Measurements from ENCODE around the gene SNX19.

SNX19 gene

DNA sequence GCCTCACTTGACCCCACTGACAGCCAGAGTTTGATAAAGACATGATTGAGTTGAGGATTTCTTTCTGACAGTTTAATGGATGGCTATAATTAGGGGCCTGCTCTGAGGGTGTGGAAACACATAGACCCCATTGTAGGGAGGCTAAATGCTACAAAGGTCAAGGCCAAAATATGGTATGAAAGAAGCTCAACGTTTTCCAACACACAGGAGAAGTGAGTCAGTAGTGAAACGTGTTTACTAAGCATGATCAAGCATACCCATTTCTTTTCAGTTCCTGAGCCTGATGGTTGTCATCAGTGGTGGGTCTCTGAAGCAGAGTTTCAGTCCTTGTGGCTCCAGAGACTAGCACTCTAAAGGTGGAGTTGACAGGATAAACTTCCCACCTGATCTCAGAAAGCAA lies 69.7 kb downstream of the SNX19 start:
- no peak for DNase-seq (ENCODE audit: low read depth, low spot score)

DNA sequence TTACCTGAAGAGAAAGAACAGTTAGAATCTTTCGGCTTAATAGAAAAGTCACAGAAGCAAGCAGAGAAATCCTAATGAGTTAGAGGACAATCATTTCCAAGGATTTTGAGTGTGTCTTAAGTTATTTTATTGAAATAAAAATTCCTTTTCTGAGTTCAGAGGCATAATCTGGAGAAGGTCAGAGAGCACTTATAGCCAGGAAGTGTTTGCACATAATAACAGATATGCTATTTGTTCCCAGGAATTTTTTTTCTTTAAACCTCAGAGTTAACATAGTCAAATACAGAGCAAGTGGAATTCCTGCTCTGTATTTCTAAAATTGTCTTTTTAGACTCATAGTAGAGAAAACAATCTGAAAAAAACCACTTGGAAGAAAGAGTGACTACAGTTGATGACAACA lies 74.3 kb downstream of the SNX19 start:
- DNase-seq (ENCODE audit: low read depth, low spot score): no peak

DNA sequence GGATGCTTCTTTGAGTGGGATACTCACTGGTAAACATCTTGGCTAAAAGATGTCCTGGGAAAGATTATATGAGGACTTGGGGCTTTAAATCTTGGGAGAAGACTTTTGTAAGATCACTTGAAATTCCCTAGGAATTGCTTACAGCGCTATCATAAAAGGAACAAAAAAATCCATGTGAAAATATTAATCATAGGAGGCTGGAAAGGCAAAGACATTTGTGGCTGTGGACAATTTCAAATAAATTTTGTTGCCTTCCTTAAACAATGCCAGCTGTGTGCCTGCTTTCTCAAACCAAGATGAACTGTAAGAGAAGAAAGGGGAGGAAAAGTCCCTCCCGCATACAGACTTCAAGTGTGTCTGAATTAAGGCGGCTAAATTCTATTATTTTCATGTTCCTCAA lies 75.6 kb downstream of the SNX19 start:
- no peak for DNase-seq (ENCODE audit: low read depth, low spot score)

DNA sequence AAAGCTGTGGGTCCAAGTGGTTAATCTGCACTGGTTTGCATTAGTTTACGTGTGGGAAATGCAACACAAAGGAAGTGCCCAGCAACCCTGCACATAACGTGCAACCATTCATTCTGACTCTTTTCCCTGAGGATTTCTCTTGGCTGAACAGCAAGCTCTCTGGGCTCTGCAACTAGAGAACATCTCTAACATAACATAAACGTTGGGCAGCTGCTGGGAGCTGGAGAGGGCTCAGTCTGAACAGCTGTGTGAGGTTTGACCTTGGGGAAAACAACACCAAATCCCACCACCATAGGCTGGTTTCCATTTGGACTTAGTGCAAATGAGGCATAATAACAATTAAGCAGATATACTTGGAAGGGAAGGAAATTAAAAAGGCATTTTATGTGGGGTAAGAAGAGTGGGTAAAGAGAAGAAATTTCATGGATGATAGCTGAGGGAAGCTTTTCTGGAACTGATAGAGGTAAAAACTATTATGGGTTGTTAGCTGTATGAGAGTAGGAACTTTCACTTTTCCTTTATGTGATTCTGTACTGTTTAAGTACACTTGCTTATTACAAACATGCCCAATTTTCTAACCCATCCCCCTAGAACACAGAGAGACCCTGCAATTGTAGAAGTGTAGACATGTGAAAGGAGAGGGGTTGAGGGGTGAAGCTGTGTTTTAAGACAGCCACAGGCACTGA lies 76.2 kb downstream of the SNX19 start:
- DNase-seq (ENCODE audit: low read depth, low spot score): peak; percentile 79

DNA sequence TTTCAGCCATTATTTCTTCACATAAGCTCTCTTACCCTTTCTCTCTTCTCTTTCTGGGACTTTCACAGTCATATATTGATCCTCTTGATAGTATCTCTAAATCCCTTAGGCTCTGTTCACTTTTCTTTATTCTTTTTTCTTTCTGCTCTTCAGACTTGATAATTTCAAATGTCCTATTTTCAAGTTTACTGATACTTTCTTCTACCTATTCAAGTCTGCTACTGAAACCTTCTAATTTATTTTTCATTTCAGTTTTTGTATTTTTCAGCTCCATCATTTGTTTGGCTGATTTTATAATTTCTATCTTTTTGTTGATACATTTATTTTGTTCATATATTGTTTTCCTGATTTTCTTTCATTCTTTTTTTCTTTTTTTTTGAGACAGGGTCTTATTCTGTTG lies 79.1 kb downstream of the SNX19 start:
- DNase-seq (ENCODE audit: low read depth, low spot score): no peak

DNA sequence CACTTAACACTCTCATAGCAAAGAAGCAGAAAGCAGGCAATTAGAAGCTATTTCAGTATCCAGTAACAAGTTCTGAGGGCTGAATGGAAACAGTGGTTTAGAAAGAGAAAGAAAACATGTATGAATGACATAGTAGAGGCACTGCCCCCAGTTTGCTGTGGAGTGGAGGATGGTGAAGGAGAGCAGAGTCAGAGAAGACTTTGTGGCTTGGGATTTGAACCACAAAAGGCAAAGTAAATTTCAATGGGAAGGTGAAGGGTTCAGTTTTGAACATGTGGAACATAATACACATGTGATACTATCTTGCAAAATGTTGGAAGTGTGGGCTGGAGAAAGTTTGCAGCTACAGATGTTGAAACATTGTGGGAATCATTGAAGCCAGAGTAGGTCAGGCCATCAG lies 81.4 kb downstream of the SNX19 start:
- no peak for DNase-seq (ENCODE audit: low read depth, low spot score)

GRCh38 chr11:130832566-130833425 lies 83.5 kb downstream of the SNX19 start:
- no peak for DNase-seq (ENCODE audit: low read depth, low spot score)

DNA sequence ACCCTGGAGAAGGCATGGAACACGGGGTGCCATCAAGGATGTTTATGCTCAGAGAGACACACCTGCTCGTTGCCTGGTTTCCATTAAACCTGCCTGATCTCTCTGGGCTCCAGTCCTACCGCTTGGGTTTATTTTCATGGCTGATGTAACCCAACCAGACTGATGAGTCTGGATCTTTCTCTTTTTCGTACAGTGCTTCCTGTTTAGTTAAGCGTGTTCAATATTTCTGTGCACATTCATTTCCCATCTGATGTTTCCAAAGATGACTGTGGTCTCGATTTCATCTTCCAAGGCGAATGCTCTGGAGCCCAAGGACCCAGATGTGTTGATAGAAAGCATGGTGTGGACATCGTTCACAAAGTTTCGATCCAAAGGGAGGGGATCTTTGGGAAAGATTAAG lies 84.3 kb downstream of the SNX19 start:
- no peak for DNase-seq (ENCODE audit: low read depth, low spot score)

DNA sequence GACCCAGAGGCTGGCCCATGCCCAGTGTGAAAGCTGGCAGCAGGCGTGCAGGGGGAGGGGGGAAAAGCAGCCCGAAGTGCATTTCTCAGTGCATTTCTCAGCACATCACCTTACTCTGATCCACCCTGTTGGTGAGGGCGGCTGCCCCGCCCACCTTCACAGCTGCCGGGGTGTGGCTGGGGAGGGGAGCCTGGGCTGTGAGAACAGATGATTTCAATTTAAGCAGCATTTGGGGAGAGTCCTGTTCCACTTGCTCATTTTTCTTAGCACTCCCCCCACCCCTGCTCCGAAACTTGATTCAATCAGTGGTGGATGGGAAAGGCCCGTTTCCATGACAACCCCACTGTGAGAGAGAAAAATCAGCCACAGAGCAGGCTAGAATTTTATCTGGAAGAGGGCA lies 84.8 kb downstream of the SNX19 start:
- no peak for DNase-seq (ENCODE audit: low read depth, low spot score)

- DNase-seq (ENCODE audit: low read depth, low spot score): no peak
These were observed 85.7 kb downstream of the SNX19 start for GRCh38 chr11:130830566-130830965.

DNA sequence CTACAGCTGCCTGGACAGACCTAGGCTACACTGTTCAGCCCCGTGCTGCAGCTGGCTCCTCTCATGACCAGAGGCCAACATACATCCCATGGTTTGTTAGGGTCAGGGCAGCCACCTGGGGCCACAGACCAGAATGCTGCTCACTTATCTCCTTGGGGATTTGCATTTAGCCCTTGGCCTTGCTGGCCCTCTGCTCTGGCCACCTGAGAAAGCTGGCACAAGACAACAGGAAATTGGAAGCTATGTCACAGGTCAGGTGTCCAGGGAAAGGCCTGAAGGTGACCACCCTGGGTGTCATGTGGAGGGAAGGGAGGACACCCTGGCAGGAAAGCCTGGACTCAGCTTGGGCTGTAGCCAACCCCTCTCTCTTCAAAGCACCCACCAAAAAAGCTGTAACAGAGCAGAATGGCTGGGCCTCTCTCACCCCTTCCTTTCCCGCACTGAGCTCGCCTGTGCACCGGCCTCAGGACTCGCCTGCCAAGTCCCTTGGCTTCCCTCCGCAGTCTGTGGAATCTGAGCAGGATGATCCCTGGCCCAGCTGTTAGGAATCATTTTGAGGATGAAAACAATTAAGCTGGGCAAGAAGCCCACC lies 86.3 kb downstream of the SNX19 start:
- no peak for DNase-seq (ENCODE audit: low read depth, low spot score)

GRCh38 chr11:130828741-130829140 lies 87.5 kb downstream of the SNX19 start:
- no peak for DNase-seq (ENCODE audit: low read depth, low spot score)

GRCh38 chr11:130827451-130828377 lies 88.6 kb downstream of the SNX19 start:
- DNase-seq (ENCODE audit: low read depth, low spot score): no peak

GRCh38 chr11:130826572-130826971 lies 89.7 kb downstream of the SNX19 start:
- DNase-seq (ENCODE audit: low read depth, low spot score): no peak

GRCh38 chr11:130825983-130826382 lies 90.3 kb downstream of the SNX19 start:
- DNase-seq (ENCODE audit: low read depth, low spot score): no peak

GRCh38 chr11:130825561-130825960 lies 90.7 kb downstream of the SNX19 start:
- no peak for DNase-seq (ENCODE audit: low read depth, low spot score)
